Stomach (tissue), 9 donors: ENCODE data around the gene CALN1. TPM values are rescaled to one million over a fixed set of nuclear protein-coding genes. Genes with fewer than 3 reads are reported as not detected.

Experiments
- DNase-seq, 2 donors: peaks; one replicate each; pipeline versions ENCODE4 v3.0.0 to v3.0.0-alpha.2; 2013 to 2019
- H3K27ac ChIP-seq, 5 donors: fragments of 200-600 bp in 4 of 5; sonication (generic) in 4 of 5; one replicate each; pipeline ENCODE4 v1.5.1; 2013 to 2019; ENCODE audit warnings: mild to moderate bottlenecking in 1 of 5, moderate library complexity in 1 of 5
- H3K27me3 ChIP-seq, 3 donors: fragments of 200-600 bp; sonication (generic); one replicate each; pipeline ENCODE4 v1.5.1; 2017 to 2019; ENCODE audit warnings: mixed run types in 1 of 3
- H3K36me3 ChIP-seq, 4 donors: fragments of 200-600 bp; sonication (generic); 1 replicate in 3 of 4; 2 replicates in 1 of 4; pipeline ENCODE4 v1.5.1; 2016 to 2019
- H3K4me1 ChIP-seq, 4 donors: fragments of 200-600 bp; sonication (generic); one replicate each; pipeline ENCODE4 v1.5.1; 2016 to 2019
- H3K4me3 ChIP-seq, 4 donors: fragments of 200-600 bp; sonication (generic) in 3 of 4; one replicate each; pipeline ENCODE4 v1.5.1; 2016 to 2019; ENCODE audit warnings: mild to moderate bottlenecking in 1 of 4
- H3K9me3 ChIP-seq, 4 donors: fragments of 200-600 bp; sonication (generic); one replicate each; pipeline ENCODE4 v1.5.1; 2016 to 2019
- EP300 ChIP-seq: sonication (generic); formaldehyde crosslinking; IDR thresholded peaks from one replicate; pipeline ENCODE4 v1.6.1; 2017; ENCODE audit warnings: antibody characterized with exemption
- POLR2A ChIP-seq, 4 donors: fragments of 450-650 bp; IDR thresholded peaks; one replicate each; pipeline ENCODE4 v1.6.1; 2016; ENCODE audit warnings: antibody characterized with exemption in 4 of 4, control low read depth in 2 of 4, mild to moderate bottlenecking in 1 of 4, moderate library complexity in 1 of 4
- POLR2AphosphoS5 ChIP-seq, 3 donors: sonication (generic); formaldehyde crosslinking; IDR thresholded peaks; one replicate each; pipeline ENCODE4 v1.6.1; 2016; ENCODE audit warnings: antibody characterized with exemption in 3 of 3
- WGBS, 5 donors: extraction: QIAGEN DNeasy Blood & Tissue Kit in 3 of 5; methylation state at CpG; one replicate each; pipeline versions ENCODE4 v1.1.5 to v1.1.7; 2013 to 2018; 5-methylcytosine and 5-hydroxymethylcytosine counted together
- intact Hi-C: fragments of 100-400 bp; cut with DNase I; formaldehyde crosslinking; loops from one replicate; pipeline ENCODE4 v1.15.1; 2023; ENCODE audit warnings: low total_unique reads
- polyA plus RNA-seq, 3 donors: library from polyadenylated mRNA; stranded (reverse); fragments of 200-250 nt; gene quantifications; one replicate each; pipeline ENCODE4 v1.2.3, GENCODE V29; 2013
- total RNA-seq, 5 donors: library from RNA; depleted of rRNA; stranded (reverse); fragments of >200 nt; gene quantifications; one replicate each; pipeline versions ENCODE4 v1.1.0 to v1.2.3, GENCODE V29; 2014 to 2016
- TF ChIP-seq, protein P1 (sequence below), 7 experiments: fragments of 450-650 bp in 4 of 7; fragments of 200-600 bp in 3 of 7; sonication (generic) in 3 of 7; IDR thresholded peaks; one replicate each; pipeline ENCODE4 v1.5.1; 2016 to 2019; ENCODE audit warnings: antibody characterized with exemption in 7 of 7, control low read depth in 2 of 7, mild to moderate bottlenecking in 1 of 7
- donor health status: healthy with polysubstance abuse.
- donor health status: Bipolar disorder and iron deficiency.
- donor health status: healthy.

The CALN1 gene
- total and polyA plus RNA-seq, 8 donors: under 0.01 to 51.9 (median 0.37) TPM; not detected in 5

DNA sequence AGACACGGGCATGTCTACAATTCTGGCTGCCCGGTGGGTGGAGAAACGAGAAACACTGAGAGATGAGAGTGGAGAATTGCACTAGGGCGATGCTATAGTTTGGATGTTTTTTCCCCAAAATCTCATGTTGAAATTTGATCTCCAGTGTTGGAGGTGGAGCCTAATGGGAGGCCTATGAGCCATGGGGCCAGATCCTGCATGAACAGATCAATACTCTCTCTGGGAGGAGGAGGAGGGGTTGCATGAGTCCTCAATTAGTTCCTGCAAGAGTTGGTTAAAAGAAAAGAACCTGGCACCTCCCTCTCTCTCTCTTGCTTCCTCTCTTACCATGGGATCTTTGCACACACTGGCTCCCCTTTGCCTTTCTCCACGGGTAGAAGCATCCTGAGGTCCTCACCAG is 299.1 kb downstream of the CALN1 start:
- Histone ChIP-seq H3K27me3 (no peaks in the 10 kb centered on the region), H3K4me1 (peaks cover 0 to 6% (median 0%) of the 10 kb centered on the region in 4 donors), H3K9me3 (peaks cover 0 to 12% (median 9%) of the 10 kb centered on the region in 4 donors), H3K4me3 (no peak overlapping the region), H3K27ac (no peak overlapping the region), H3K36me3 (no peaks in the 10 kb centered on the region)
- intact Hi-C loops: no loop called here
- 33 to 55% (median 49%) methylated on average over 5 of the region's 5 CpGs for WGBS, 5 donors
- no peak for DNase-seq
- TF ChIP-seq POLR2AphosphoS5 (IDR thresholded peaks at IDR 0.05): no peak
- TF ChIP-seq, protein P1, sequence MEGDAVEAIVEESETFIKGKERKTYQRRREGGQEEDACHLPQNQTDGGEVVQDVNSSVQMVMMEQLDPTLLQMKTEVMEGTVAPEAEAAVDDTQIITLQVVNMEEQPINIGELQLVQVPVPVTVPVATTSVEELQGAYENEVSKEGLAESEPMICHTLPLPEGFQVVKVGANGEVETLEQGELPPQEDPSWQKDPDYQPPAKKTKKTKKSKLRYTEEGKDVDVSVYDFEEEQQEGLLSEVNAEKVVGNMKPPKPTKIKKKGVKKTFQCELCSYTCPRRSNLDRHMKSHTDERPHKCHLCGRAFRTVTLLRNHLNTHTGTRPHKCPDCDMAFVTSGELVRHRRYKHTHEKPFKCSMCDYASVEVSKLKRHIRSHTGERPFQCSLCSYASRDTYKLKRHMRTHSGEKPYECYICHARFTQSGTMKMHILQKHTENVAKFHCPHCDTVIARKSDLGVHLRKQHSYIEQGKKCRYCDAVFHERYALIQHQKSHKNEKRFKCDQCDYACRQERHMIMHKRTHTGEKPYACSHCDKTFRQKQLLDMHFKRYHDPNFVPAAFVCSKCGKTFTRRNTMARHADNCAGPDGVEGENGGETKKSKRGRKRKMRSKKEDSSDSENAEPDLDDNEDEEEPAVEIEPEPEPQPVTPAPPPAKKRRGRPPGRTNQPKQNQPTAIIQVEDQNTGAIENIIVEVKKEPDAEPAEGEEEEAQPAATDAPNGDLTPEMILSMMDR (IDR thresholded peaks at IDR 0.05): no peak
- TF ChIP-seq EP300: no peak
- TF ChIP-seq POLR2A (IDR thresholded peaks at IDR 0.05): no peak

DNA sequence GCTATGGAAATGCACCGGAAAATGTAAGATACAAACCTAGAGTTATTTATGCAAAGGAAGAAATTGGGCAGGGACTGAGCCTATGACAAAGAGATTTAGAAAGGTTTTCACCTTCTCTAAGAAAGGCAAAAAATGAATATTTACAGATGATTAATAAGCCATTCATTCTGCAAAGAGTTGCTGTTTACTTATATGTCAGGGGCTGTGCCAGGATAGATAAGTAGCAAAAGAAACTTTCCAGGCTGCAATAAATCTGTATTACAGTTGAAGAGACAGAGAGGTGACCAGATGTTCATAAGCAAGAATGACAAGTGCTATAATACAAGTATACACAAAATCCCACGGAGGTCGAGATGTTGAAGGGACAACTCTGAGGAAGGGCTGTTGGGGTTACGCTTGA is 299.6 kb downstream of the CALN1 start:
- intact Hi-C loops: no loop called here
- WGBS, 5 donors: 20 to 35% (median 28%) methylated on average over 4 of the region's 4 CpGs
- Histone ChIP-seq H3K9me3 (peaks cover 0 to 15% (median 13%) of the 10 kb centered on the region in 4 donors), H3K27ac (no peak overlapping the region), H3K27me3 (no peaks in the 10 kb centered on the region), H3K4me1 (peaks cover 0 to 6% (median 0%) of the 10 kb centered on the region in 4 donors), H3K4me3 (no peak overlapping the region), H3K36me3 (no peaks in the 10 kb centered on the region)
- no peak for TF ChIP-seq EP300
- TF ChIP-seq, protein P1 (IDR thresholded peaks at IDR 0.05): no peak
- no peak for TF ChIP-seq POLR2A (IDR thresholded peaks at IDR 0.05)
- no peak for TF ChIP-seq POLR2AphosphoS5 (IDR thresholded peaks at IDR 0.05)
- no peak for DNase-seq

DNA sequence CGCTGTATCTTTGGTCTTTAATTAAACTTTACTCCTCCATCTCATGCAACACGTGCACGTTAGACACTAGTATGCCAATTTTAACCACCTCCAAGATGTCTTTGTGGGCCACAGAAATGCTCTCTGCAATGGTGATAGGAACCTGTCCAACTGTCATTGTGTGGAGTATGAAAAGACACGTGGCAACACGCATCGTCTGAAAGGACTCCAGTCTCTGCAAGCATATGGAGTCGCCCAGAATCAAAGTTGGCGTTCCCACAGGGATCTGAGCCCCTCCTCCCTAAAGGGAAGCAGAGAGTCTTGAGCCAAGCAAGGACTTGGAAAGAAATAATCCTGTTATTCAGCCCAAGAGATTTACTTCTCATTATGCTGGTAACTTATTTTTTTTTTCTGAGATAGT is 301.1 kb downstream of the CALN1 start:
- Histone ChIP-seq H3K4me3 (no peak overlapping the region), H3K9me3 (peaks cover 0 to 18% (median 17%) of the 10 kb centered on the region in 4 donors), H3K27me3 (no peaks in the 10 kb centered on the region), H3K27ac (no peak overlapping the region), H3K4me1 (peaks cover 0 to 6% (median 0%) of the 10 kb centered on the region in 4 donors), H3K36me3 (no peaks in the 10 kb centered on the region)
- intact Hi-C loops: no loop called here
- DNase-seq: no peak
- 81 to 94% (median 93%) methylated on average over 8 of the region's 8 CpGs for WGBS, 5 donors
- TF ChIP-seq POLR2AphosphoS5 (IDR thresholded peaks at IDR 0.05) (no peak), POLR2A (IDR thresholded peaks at IDR 0.05) (no peak), EP300 (no peak)
- TF ChIP-seq, protein P1 (IDR thresholded peaks at IDR 0.05): no peak

DNA sequence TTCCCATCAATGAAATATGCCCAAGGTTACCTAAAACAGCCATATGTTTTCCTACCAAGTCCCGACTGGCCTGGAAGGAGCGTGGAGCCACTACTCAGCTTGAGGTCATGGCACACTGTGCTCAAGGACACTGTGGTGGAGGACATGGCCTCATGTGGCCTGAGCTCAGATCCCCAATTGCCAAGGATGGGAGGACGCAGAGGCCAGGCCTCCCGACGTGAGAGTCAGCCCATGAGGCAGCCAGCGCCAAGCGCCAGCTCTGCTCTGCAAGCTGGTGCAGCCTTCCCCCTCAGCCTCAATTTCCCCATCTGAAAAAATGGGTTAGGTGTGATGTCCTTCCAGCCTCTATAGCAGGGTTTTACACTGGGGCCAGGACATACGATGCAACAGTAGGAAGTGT is 302.6 kb downstream of the CALN1 start:
- Histone ChIP-seq H3K27me3 (no peaks in the 10 kb centered on the region), H3K27ac (no peak overlapping the region), H3K36me3 (no peaks in the 10 kb centered on the region), H3K9me3 (peaks cover 0 to 18% (median 17%) of the 10 kb centered on the region in 4 donors), H3K4me3 (no peak overlapping the region), H3K4me1 (peaks cover 0 to 6% (median 0%) of the 10 kb centered on the region in 4 donors)
- intact Hi-C loops: no loop called here
- WGBS, 5 donors: 96 to 97% (median 97%) methylated on average over 8 of the region's 8 CpGs
- DNase-seq: no peak
- no peak for TF ChIP-seq POLR2AphosphoS5 (IDR thresholded peaks at IDR 0.05)
- TF ChIP-seq, protein P1 (IDR thresholded peaks at IDR 0.05): no peak
